22Rv1 (cell line): ENCODE results near the gene GARRE1.
A peak's percentile ranks its signal among the peaks of the same experiment; 100 is the strongest.
"Not testable (repeated sequence)": the region's sequence is repeated elsewhere in the genome, so short reads cannot be mapped to it uniquely, and the experiment has no call there.

Experiments used
- H3K27ac ChIP-seq: fragments of 450-650 bp; 2 replicates; pipeline ENCODE4 v1.5.1; 2017
- ZFX ChIP-seq: fragments of 450-650 bp; IDR thresholded peaks from 2 replicates; pipeline ENCODE4 v1.6.1; 2017; ENCODE audit warnings: antibody characterized with exemption, borderline replicate concordance
- TF ChIP-seq, protein P1 (sequence below): fragments of 450-650 bp; IDR thresholded peaks from 2 replicates; pipeline ENCODE4 v1.5.1; 2017; ENCODE audit warnings: mild to moderate bottlenecking

GARRE1 gene

DNA sequence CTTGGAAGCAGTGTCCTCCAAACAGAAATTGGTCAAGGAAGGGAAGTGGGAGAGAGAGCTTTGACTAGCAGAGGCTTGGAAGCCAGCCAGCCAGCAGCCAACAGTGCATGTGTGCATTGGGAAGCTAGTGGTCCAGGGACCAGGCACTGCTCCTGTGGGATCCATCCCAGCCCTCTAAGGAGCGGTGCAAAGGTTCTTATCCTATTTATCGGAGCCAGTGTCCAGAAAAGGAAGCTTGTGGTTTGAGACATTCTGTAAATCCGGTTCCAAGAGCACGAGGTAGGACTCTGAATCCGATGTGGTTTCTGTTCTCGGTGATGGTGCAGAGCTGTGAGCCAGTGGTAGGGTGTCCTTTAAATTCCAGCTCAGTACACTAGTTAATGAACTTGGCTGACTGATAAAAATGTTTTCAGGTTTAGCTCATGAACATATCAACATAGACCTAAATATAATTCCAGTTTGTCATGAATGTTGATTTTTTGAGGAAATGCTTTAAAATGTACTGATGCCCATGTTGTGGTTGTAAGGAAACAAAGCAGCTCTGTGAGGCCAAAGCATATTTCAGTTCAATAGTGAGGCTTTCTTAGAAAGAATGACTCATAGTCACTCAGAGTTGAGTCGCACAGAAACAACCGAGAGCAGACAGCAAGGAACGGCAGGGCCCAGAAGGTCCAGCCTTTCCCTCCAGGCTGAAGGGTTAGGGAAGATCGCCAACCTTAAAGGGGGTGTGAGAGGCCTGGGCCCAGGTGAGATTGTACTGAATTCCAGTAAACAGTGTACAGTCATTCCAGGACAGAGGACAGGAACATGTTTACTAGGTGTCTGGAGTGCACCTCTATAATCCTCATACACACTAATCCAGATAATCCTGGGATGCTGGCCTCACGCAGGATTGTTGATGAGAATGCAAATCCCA lies 21.5 kb upstream of the GARRE1 start:
- TF ChIP-seq ZFX, result no peak
- TF ChIP-seq, protein P1, sequence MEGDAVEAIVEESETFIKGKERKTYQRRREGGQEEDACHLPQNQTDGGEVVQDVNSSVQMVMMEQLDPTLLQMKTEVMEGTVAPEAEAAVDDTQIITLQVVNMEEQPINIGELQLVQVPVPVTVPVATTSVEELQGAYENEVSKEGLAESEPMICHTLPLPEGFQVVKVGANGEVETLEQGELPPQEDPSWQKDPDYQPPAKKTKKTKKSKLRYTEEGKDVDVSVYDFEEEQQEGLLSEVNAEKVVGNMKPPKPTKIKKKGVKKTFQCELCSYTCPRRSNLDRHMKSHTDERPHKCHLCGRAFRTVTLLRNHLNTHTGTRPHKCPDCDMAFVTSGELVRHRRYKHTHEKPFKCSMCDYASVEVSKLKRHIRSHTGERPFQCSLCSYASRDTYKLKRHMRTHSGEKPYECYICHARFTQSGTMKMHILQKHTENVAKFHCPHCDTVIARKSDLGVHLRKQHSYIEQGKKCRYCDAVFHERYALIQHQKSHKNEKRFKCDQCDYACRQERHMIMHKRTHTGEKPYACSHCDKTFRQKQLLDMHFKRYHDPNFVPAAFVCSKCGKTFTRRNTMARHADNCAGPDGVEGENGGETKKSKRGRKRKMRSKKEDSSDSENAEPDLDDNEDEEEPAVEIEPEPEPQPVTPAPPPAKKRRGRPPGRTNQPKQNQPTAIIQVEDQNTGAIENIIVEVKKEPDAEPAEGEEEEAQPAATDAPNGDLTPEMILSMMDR, result no peak
- H3K27ac ChIP-seq, result peak overlapping the region; percentile 18

DNA sequence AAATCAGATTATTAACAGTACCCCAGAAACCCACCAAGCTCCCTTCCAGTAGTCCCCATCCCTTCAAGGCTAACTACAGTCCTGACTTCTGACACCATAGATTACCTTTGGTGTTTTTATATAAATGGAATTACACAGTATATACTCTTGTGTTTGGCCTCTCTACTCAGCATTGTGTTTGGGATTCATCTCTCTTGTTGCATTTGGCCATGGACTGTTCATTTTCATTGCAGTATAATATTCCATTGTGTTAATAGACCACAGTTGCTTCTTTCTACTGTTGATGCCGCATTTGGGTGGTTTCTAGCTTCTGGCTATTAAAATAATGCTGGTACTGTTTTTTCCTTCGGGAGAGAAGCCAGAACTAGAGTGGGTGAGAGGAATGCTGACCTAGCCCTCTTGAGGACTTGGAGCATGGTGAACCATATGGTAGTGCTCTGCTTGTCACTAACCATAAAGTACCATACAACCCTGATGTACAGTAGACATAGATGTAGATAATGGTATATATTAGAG lies 18.9 kb upstream of the GARRE1 start:
- H3K27ac ChIP-seq, result no peak overlapping the region

GRCh38 chr19:34236035-34236987 lies 18.0 kb upstream of the GARRE1 start:
- no peak overlapping the region for H3K27ac ChIP-seq
- TF ChIP-seq, protein P1, result no peak
- no peak for TF ChIP-seq ZFX

More for the DNA sequence above, 18.9 kb upstream of the GARRE1 start:
- TF ChIP-seq ZFX, result no peak
- TF ChIP-seq, protein P1, result no peak

DNA sequence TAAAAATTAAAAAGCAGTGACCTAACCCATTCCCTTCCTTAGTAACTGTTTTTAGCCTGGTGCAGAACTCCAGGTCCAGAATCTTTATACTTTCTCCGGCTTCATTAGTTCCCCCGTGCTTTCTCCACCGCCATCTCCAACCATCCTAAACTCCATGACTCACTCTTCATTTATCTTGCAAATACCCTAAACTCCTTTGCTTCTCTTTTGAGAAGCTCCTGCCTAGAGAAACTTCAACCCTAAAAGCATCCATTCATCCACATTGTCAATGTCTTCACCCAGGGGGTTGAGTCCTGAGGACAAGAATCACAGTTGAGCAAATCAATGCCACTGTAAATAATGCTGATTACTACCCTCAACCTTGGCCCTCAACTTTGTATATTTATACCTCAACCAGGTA lies 17.1 kb upstream of the GARRE1 start:
- H3K27ac ChIP-seq, result no peak overlapping the region
- no peak for TF ChIP-seq ZFX
- TF ChIP-seq, protein P1, result no peak

- no peak overlapping the region for H3K27ac ChIP-seq
- TF ChIP-seq, protein P1, result no peak
- no peak for TF ChIP-seq ZFX
Measured at GRCh38 chr19:34237939-34238338, 16.4 kb upstream of the GARRE1 start.

GRCh38 chr19:34241513-34242337 lies 12.6 kb upstream of the GARRE1 start:
- no peak overlapping the region for H3K27ac ChIP-seq
- TF ChIP-seq, protein P1, result peak; percentile 73
- no peak for TF ChIP-seq ZFX

GRCh38 chr19:34243138-34243875 lies 11.0 kb upstream of the GARRE1 start:
- H3K27ac ChIP-seq, result not testable (repeated sequence)
